UCSD-AML1 (cell line): ENCODE data around the gene CHRNG.

Experiments
- DNase-seq: peaks from one replicate; lab custom pipeline; 2025; ENCODE audit not compliant: unreplicated experiment; lab: John Stamatoyannopoulos, UW

Gene CHRNG

GRCh38 chr2:232539298-232540231 is at the start of gene CHRNG:
Gene CHRNG (plus strand): TSS chr2:232539692. CDS start chr2:232539748, 56 bp downstream.
- no peak for DNase-seq

- DNase-seq: no peak
These were observed 49.0 kb upstream of the CHRNG start for GRCh38 chr2:232490221-232491138.

- DNase-seq: no peak
These were observed 48.2 kb upstream of the CHRNG start for GRCh38 chr2:232491139-232491780.

GRCh38 chr2:232492236-232492848 is 47.1 kb upstream of the CHRNG start:
- DNase-seq: no peak

GRCh38 chr2:232492963-232493700 is 46.4 kb upstream of the CHRNG start:
- no peak for DNase-seq

- DNase-seq: no peak
These were observed 45.6 kb upstream of the CHRNG start for GRCh38 chr2:232493701-232494474.

GRCh38 chr2:232494542-232494941 is 45.0 kb upstream of the CHRNG start:
- DNase-seq: no peak

GRCh38 chr2:232495292-232495691 is 44.2 kb upstream of the CHRNG start:
- DNase-seq: no peak

GRCh38 chr2:232496501-232497270 is 42.8 kb upstream of the CHRNG start:
- no peak for DNase-seq

GRCh38 chr2:232497348-232497747 is 42.1 kb upstream of the CHRNG start:
- DNase-seq: no peak

- DNase-seq: no peak
These were observed 41.0 kb upstream of the CHRNG start for GRCh38 chr2:232498452-232498851.

GRCh38 chr2:232501331-232501771 is 38.1 kb upstream of the CHRNG start:
- DNase-seq: no peak

GRCh38 chr2:232501794-232502390 is 37.6 kb upstream of the CHRNG start:
- no peak for DNase-seq

- DNase-seq: no peak
These were observed 37.0 kb upstream of the CHRNG start for GRCh38 chr2:232502511-232502910.

- DNase-seq: no peak
These were observed 36.3 kb upstream of the CHRNG start for GRCh38 chr2:232502911-232503808.

GRCh38 chr2:232503809-232504323 is 35.6 kb upstream of the CHRNG start:
- no peak for DNase-seq

- DNase-seq: no peak
These were observed 35.1 kb upstream of the CHRNG start for GRCh38 chr2:232504438-232504837.
